Astrocyte (in vitro differentiated cells and primary cell): ENCODE results near the gene RALGAPA1.

Experiments used
- CTCF ChIP-seq: IDR thresholded peaks from 2 replicates; pipeline ENCODE4 v1.5.1; 2011; ENCODE audit warnings: low read depth, mild to moderate bottlenecking, inconsistent platforms, low read length, moderate library complexity; ENCODE audit not compliant: insufficient read depth
- EZH2 ChIP-seq: IDR thresholded peaks from 2 replicates; pipeline ENCODE4 v1.6.1; 2012; ENCODE audit warnings: mild to moderate bottlenecking, low read length, inconsistent platforms; ENCODE audit not compliant: insufficient read depth

- TF ChIP-seq CTCF (no peak), EZH2 (no peak)
Measured at GRCh38 chr14:35509846-35510245, 299.2 kb downstream of the RALGAPA1 start.
